NCI-H1105 treated with DMSO at 0.1 percent for 48 hours (cell line): ENCODE data around the gene ACTR1B.
"Not testable (repeated sequence)": the region's sequence is repeated elsewhere in the genome, so short reads cannot be mapped to it uniquely, and the experiment has no call there.

Experiments used
- DNase-seq: peaks from one replicate; lab custom pipeline; 2025; lab: John Stamatoyannopoulos, UW

ACTR1B gene

GRCh38 chr2:97658691-97659157, 5.1 kb downstream of the ACTR1B start:
- DNase-seq, result no peak

- DNase-seq, result no peak
Observed at GRCh38 chr2:97657986-97658690, 5.7 kb downstream of the ACTR1B start.

- no peak for DNase-seq
Observed at GRCh38 chr2:97656905-97657587, 6.8 kb downstream of the ACTR1B start.

GRCh38 chr2:97656129-97656755, 7.6 kb downstream of the ACTR1B start:
- DNase-seq, result no peak

- DNase-seq, result no peak
Observed at GRCh38 chr2:97654791-97655190, 9.1 kb downstream of the ACTR1B start.

- no peak for DNase-seq
Observed at GRCh38 chr2:97654309-97654708, 9.5 kb downstream of the ACTR1B start.

GRCh38 chr2:97653874-97654273, 10.0 kb downstream of the ACTR1B start:
- DNase-seq, result no peak

- no peak for DNase-seq
Observed at GRCh38 chr2:97653473-97653872, 10.4 kb downstream of the ACTR1B start.

- no peak for DNase-seq
Observed at GRCh38 chr2:97651114-97651513, 12.7 kb downstream of the ACTR1B start.

GRCh38 chr2:97646977-97647376, 16.9 kb downstream of the ACTR1B start:
- no peak for DNase-seq

GRCh38 chr2:97645695-97646629, 17.9 kb downstream of the ACTR1B start, which contains the start of gene COX5B:
COX5B (plus strand) TSS chr2:97646062; CDS start chr2:97646087, 25 bp downstream.
- DNase-seq, result peak; percentile 95

- no peak for DNase-seq
Observed at GRCh38 chr2:97645112-97645694, 18.6 kb downstream of the ACTR1B start.

GRCh38 chr2:97644023-97644717, 19.7 kb downstream of the ACTR1B start:
- DNase-seq, result no peak

GRCh38 chr2:97626049-97626430, 37.8 kb downstream of the ACTR1B start:
- not testable (repeated sequence) for DNase-seq

- DNase-seq, result not testable (repeated sequence)
Observed at GRCh38 chr2:97625354-97626048, 38.3 kb downstream of the ACTR1B start.

GRCh38 chr2:97622976-97623375, 40.9 kb downstream of the ACTR1B start:
- not testable (repeated sequence) for DNase-seq

GRCh38 chr2:97620492-97620891, 43.4 kb downstream of the ACTR1B start:
- DNase-seq, result not testable (repeated sequence)

- not testable (repeated sequence) for DNase-seq
Observed at GRCh38 chr2:97618939-97619827, 44.7 kb downstream of the ACTR1B start.

- DNase-seq, result no peak
Observed at GRCh38 chr2:97617911-97618310, 45.9 kb downstream of the ACTR1B start.
